ENCODE data around the gene PPM1F.

DNA sequence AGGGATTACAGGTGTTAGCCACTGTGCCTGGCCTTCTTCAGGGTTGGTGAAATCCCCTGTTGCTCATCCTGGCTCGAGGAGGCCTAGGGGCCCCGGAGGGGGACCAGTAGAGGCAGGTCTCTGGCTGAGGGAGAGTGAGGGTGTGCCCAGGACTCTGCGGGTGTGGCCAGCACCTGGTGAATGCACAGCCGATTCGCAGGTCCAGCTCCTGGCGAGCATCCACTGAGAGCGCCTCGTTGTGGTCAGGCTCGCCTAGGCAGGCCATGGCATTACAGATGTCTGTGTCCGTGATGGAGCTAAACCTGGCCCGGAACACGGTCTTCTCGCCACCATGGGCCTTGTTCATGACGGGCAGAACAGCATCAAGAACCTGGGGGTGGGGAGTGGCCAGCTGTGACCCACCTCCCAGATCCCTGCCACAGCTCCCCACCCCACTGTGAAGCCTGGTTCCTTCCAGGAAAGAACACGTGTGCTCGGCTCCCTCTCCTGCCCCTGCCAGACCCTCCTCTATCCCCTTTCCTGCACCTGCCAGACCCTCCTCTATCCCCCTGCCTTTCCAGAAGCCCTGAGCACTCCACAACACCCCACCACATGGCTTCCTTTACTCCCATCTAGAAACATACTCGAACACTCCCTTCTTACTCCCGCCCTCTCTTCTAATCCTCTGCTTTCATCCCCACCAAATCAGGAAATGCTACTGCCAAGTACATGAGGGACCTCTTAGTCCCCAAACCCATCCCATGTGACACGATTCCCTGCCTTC lies 17.6 kb upstream of the PPM1F start:
- TF ChIP-seq, protein P1, sequence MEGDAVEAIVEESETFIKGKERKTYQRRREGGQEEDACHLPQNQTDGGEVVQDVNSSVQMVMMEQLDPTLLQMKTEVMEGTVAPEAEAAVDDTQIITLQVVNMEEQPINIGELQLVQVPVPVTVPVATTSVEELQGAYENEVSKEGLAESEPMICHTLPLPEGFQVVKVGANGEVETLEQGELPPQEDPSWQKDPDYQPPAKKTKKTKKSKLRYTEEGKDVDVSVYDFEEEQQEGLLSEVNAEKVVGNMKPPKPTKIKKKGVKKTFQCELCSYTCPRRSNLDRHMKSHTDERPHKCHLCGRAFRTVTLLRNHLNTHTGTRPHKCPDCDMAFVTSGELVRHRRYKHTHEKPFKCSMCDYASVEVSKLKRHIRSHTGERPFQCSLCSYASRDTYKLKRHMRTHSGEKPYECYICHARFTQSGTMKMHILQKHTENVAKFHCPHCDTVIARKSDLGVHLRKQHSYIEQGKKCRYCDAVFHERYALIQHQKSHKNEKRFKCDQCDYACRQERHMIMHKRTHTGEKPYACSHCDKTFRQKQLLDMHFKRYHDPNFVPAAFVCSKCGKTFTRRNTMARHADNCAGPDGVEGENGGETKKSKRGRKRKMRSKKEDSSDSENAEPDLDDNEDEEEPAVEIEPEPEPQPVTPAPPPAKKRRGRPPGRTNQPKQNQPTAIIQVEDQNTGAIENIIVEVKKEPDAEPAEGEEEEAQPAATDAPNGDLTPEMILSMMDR (IDR thresholded peaks at IDR 0.05) = no peak
- TF ChIP-seq POLR2A (IDR thresholded peaks at IDR 0.05) = no peak

Measured in Peyer's patch (tissue), 4 donors.